GM19351 (cell line): Measurements from ENCODE around the gene FLNC.

Experiments used
- ATAC-seq: cut with Tn5 transposase; IDR thresholded peaks from one replicate; pipeline ENCODE4 v1.9.1; 2021; ENCODE audit warnings: mild to moderate bottlenecking, moderate library complexity; ENCODE audit not compliant: unreplicated experiment

Gene FLNC

GRCh38 chr7:128862571-128863432, 32.6 kb downstream of the FLNC start, which contains the start of gene ATP6V1F:
Gene ATP6V1F (plus strand): TSS chr7:128862856. CDS start chr7:128862905, 49 bp downstream.
- peak; percentile 83 for ATAC-seq

- ATAC-seq, result peak; percentile 43
Measured at GRCh38 chr7:128863433-128863989, 33.3 kb downstream of the FLNC start.

DNA sequence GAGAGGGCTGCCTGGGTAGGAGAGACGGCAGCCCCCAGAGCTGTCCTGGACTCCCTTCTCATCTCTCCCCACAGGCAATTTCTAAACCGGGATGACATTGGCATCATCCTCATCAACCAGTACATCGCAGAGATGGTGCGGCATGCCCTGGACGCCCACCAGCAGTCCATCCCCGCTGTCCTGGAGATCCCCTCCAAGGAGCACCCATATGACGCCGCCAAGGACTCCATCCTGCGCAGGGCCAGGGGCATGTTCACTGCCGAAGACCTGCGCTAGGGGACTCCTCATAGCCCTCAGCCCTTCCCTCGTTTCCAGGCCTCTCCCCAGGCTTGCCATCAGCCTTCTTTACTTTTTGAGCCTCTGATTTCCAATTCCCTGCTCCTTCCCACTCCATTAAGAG, 35.1 kb downstream of the FLNC start:
- ATAC-seq, result no peak

DNA sequence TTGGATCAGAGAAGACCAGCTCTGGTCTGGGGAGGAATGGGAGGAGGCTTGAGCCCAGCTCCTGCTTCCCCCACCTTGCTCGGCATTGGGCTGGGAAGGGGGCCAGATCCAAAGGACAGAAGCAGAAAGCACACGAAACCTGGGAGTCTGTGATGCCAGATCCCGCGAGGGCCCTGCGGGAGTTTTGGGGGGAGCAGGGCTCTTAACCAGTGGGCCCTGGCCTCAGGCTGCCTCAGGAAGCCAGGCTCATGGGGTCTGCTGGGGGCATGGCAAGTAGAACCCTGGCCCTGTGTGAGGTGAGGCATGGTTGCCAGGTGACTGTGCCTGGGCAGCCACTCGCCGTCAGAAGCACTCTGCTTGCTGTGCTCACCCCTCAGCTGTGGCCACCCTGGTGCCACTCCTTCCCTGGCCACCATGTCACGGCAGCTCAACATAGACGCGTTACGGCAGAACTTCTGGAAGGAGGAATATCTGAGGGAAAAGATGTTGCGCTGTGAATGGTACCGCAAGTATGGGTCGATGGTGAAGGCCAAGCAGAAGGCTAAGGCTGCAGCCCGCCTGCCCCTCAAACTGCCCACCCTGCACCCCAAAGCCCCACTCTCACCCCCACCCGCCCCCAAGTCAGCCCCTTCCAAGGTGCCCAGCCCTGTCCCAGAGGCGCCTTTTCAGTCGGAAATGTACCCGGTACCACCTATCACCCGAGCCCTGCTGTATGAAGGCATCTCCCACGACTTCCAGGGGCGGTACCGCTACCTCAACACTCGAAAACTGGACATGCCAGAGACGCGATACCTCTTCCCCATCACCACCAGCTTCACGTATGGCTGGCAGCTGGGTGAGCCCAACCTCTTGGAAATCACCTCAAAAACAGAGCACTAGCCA, 36.0 kb downstream of the FLNC start:
- ATAC-seq, result no peak

DNA sequence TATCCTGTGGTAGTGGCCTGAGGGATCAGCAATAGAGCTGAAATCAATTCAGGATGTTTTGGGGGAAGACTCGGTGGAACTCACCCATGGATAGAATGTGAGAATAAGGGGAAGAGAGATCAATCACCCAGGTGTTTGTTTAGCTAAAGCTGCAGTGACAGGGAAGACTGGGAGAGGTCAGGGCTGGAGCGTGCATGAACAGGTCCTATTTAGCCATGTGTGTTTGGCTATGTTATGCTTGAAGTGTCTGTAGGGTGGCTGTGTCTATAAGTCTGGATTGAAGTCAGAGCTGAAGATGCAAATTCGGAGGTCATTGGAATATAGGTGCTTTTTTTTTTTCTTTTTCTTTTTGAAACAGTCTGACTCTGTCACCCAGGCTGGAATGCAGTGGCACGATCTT, 37.0 kb downstream of the FLNC start:
- no peak for ATAC-seq

DNA sequence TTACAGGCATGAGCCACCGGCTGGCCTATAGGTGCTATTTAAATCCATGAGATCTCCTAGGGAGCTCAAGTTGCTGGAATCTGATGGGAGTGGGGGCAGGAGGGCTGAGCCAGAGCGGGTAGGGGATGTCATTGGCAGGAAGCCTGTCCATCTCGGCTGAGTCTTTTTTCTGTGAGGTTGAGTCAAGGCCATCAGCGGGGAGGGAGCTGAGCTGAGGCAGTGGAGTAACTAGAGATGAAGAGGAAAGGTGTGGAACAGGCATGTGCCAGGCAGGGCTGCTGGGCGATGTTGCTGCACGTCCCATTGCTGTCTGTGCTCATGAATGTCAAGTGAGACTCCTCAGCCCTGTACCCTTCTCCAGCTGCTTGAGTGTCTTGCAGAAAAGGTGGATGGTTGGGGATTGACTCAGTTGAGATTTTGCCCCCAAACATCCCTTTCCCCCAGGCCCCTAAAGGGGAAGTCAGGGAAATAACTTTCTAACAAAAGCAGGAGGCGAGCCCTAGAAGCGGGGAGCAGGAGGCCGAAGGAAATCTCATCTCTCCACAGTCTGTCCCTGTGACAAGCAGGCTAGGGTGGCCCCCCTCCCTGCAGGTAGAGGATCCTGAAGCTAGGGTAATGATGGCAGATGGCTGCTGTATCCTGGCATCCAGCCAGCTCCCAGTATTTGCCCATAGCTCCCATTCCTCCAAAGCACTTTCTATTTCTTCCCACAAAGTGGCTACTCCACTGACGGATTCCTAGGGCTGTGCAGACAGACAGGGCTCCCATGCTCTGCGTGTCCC, 37.8 kb downstream of the FLNC start:
- ATAC-seq, result no peak

- ATAC-seq, result no peak
Measured at GRCh38 chr7:128868624-128869137, 38.5 kb downstream of the FLNC start.

GRCh38 chr7:128869138-128869943, 39.1 kb downstream of the FLNC start:
- peak; percentile 75 for ATAC-seq

DNA sequence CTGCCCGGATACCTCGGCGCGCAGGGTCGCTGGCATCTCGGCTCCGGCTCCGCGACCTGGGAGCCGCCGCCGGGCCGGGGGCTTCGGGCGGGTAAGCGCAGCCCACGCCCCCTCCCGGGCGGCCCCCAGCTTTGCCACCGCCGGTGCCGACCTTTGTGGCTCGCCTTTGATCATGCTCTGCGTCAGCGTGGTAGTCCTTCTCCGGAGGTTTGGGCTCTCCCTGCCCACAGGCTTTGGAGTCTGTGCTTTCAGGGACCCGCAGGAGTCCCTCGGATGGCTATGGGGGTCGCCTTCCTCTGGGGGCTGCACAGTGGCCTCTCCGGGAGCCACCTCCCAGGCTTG, 39.7 kb downstream of the FLNC start:
- peak; percentile 30 for ATAC-seq

GRCh38 chr7:128871050-128871449, 40.8 kb downstream of the FLNC start:
- no peak for ATAC-seq

- no peak for ATAC-seq
Measured at GRCh38 chr7:128872394-128872824, 42.2 kb downstream of the FLNC start.

GRCh38 chr7:128873234-128873633, 43.0 kb downstream of the FLNC start:
- no peak for ATAC-seq

- ATAC-seq, result no peak
Measured at GRCh38 chr7:128874140-128875031, 44.2 kb downstream of the FLNC start.

DNA sequence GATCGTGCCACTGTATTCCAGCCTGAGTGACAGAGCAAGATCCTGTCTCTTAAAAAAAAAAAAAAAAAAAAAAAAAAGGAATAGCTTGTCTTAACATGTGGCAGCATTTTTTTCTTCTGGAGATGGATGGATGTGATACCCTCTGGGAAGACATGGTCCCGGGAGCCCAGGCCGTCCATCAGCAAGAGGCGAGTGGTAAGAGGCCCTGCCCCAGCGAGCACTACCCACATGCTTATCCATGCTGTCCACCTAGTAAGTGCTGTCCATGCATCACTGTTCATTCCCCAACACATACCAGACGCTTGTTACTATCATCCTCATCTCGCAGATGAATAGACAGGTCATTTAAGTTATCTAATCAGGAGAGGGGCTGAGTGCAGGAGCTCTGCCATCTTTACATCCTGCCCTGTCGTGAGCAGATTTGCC, 45.3 kb downstream of the FLNC start:
- no peak for ATAC-seq

DNA sequence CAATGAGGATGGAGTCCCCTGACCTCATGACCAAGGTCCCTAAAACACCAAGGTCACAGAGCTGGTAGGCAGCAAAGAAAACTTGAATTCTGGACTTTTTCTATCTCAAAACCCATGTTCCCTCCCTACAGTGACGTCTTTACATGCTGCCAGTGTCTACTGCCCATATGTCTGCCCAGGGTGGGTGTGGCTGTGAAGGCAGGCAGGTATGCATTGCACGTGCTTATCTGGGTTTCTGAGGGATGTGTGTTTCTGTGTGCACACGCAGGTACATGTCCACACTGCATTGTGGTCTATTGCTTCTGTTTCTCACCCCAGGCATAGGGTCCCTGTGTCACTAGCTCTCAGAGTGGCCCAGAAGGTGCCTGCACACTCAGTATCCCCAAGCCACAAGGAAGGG, 45.9 kb downstream of the FLNC start:
- ATAC-seq, result no peak

DNA sequence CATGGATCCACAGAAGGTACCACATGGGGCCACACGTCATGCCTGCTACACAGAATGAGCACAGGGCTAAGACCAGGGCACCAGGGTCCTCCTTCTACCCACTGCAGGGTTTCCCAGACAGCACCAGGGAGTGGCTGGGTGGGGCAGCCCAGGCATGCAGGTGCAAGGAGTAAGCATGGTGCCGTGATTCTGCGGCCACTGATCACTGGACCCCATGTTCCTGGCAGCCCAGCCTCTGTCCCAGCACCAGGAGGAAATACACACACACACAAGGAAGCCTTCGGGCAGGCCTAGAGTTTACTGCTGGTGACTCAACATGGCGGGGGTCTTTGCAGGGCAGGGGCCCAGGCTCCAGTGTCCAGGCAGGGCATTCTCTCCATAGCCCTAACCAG, 46.4 kb downstream of the FLNC start:
- ATAC-seq, result no peak

DNA sequence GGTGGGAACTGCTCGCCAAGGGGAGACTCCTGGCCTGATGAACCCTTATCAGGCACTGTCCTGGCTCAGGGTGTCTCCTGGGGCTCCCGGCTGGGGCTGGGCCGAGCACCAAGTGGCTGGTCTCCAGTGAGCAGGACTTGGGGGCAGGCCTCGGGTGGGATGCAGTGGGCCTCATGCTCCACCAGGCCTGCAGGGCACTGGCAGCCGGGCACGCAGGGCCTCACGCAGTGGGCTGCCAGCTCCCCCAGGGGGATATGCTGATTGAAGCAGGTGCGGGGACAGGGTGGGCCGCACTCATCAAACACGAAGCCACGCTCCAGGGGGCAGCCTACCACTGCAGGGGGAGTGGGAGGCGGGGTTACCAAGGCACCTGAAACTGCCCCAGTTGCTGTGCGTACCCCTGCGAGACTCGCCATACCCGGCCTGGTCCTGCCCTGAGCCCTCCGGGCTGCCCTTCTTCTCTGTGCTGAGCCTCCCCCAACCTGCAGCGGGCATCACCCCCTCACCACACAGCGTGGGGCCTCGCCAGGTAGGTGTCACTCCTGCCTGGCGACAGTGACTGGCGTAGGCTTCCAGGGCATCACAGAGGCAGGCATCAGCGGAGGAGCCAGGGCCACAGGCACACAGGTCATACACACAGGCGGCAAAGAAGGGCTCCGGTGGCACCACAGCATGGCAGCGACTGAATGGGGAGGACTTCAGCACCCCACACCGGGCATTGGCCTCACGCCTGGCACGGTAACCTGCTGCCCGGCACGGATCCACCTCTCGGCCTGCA, 47.0 kb downstream of the FLNC start:
- no peak for ATAC-seq

GRCh38 chr7:128877756-128878120, 47.5 kb downstream of the FLNC start:
- no peak for ATAC-seq
